ENCODE measurements around the gene KLHL7.
"Not testable (repeated sequence)": the region's sequence is repeated elsewhere in the genome, so short reads cannot be mapped to it uniquely, and the experiment has no call there.

Gene KLHL7

DNA sequence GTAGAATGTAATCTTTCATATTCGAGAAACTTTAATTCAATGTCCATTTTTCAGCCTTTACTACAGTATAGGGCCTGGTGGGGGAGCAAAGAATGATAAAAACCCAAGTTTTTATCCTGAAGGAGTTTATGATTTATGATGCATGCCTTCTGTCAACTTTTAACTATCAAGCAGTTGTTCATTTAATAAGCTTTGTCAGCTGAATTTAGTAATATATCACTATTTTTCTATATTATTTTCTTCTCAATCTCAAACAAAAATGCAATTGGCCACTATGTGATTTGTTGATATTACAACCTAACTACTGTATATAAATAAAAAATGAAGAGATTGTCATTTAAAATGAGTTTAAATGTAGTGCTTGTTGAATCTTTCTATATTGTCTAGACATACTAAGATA is 78.7 kb downstream of the KLHL7 start:
- Histone ChIP-seq H3K4me3 (ENCODE audit: low read depth in 1 of 2, low read length in 2 of 2) (no peak overlapping the region), H3K4me1 (ENCODE audit: insufficient read depth, low read length) (peaks cover 20% of the 10 kb centered on the region), H3K9ac (ENCODE audit: low read length) (no peak overlapping the region), H3K36me3 (ENCODE audit: insufficient read depth, low read length) (peaks cover 15% of the 10 kb centered on the region), H3K27ac (ENCODE audit: low read depth, low read length) (no peak overlapping the region), H3K9me3 (ENCODE audit: low read length) (no peaks in the 10 kb centered on the region), H3K27me3 (ENCODE audit: control insufficient read depth in 1 of 2, insufficient read depth in 2 of 2, low read length in 2 of 2) (no peaks in the 10 kb centered on the region)

DNA sequence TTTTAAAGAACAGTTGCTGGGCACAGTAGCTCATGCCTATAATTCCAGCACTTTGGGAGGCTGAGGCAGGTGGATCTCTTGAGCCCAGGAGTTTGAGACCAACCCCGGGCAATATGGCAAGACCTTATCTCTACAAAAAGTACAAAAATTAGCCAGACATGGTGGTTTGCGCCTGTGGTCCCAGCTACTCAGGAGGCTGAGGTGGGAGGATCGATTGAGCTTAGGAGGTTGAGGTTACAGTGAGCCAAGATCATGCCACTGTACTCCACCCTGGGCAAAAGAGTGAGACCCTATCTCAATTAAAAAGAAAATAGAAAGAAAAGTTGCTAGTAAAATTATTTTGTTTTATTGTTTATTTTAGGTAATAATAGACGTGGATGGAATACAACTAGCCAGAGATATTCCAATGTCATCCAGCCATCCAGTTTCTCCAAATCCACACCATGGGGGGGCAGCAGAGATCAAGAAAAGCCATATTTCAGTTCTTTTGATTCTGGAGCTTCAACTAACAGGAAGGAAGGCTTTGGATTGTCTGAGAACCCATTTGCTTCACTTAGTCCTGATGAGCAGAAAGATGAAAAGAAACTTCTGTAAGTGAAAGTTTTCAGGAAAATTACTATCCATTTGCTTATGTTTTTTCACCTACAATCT is 79.2 kb downstream of the KLHL7 start:
- no peaks in the 10 kb centered on the region for H3K27me3 ChIP-seq (ENCODE audit: control insufficient read depth in 1 of 2, insufficient read depth in 2 of 2, low read length in 2 of 2)
- H3K36me3 ChIP-seq (ENCODE audit: insufficient read depth, low read length): peaks cover 17% of the 10 kb centered on the region
- no peak overlapping the region for H3K4me3 ChIP-seq (ENCODE audit: low read depth in 1 of 2, low read length in 2 of 2)
- H3K27ac ChIP-seq (ENCODE audit: low read depth, low read length): no peak overlapping the region
- H3K9me3 ChIP-seq (ENCODE audit: low read length): no peaks in the 10 kb centered on the region
- peaks cover 20% of the 10 kb centered on the region for H3K4me1 ChIP-seq (ENCODE audit: insufficient read depth, low read length)
- H3K9ac ChIP-seq (ENCODE audit: low read length): no peak overlapping the region

DNA sequence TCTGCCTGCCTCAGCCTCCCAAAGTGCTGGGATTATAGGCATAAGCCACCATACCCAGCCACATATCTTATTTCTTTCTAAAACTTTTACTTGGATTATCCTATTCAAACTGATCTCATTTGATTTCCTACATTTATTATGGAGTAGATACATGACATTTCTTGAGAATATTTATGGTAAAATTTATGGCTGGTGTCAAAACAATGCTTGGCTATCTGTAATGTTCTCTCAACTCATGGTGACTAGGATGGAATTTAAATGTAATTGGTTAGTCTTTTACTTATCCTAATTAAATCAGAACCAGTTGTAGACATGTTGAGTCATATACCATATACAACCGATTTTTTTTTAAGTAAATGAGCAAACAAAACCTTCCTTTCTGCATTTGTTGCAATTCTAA is 80.4 kb downstream of the KLHL7 start:
- Histone ChIP-seq H3K9me3 (ENCODE audit: low read length) (no peaks in the 10 kb centered on the region), H3K4me3 (ENCODE audit: low read depth in 1 of 2, low read length in 2 of 2) (no peak overlapping the region), H3K27ac (ENCODE audit: low read depth, low read length) (no peak overlapping the region), H3K9ac (ENCODE audit: low read length) (no peak overlapping the region), H3K36me3 (ENCODE audit: insufficient read depth, low read length) (peaks cover 17% of the 10 kb centered on the region), H3K27me3 (ENCODE audit: control insufficient read depth in 1 of 2, insufficient read depth in 2 of 2, low read length in 2 of 2) (no peaks in the 10 kb centered on the region), H3K4me1 (ENCODE audit: insufficient read depth, low read length) (peaks cover 18% of the 10 kb centered on the region)

DNA sequence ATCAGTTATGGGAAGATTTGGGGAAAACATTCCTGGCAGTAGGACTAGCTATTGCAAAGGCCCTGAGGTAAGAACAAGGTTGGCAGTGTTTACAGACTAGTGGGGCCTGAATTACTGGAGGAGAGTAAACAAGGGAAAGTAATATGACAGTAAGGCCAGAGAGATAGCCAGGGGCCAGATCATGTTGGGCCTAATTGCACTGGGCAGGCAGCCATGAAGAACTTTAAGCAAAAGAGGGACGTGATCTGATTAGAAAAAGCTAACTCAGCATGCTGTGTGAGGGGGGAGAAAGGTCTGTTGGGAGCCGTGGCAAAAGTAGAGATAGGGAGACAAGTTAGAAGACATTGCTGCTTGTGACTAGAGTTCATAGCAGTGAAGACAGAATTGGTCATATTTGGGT is 85.4 kb downstream of the KLHL7 start:
- Histone ChIP-seq H3K9ac (ENCODE audit: low read length) (no peak overlapping the region), H3K9me3 (ENCODE audit: low read length) (no peaks in the 10 kb centered on the region), H3K27me3 (ENCODE audit: control insufficient read depth in 1 of 2, insufficient read depth in 2 of 2, low read length in 2 of 2) (no peaks in the 10 kb centered on the region), H3K4me1 (ENCODE audit: insufficient read depth, low read length) (no peaks in the 10 kb centered on the region), H3K4me3 (ENCODE audit: low read depth in 1 of 2, low read length in 2 of 2) (no peak overlapping the region), H3K36me3 (ENCODE audit: insufficient read depth, low read length) (peaks cover 14% of the 10 kb centered on the region), H3K27ac (ENCODE audit: low read depth, low read length) (no peak overlapping the region)

DNA sequence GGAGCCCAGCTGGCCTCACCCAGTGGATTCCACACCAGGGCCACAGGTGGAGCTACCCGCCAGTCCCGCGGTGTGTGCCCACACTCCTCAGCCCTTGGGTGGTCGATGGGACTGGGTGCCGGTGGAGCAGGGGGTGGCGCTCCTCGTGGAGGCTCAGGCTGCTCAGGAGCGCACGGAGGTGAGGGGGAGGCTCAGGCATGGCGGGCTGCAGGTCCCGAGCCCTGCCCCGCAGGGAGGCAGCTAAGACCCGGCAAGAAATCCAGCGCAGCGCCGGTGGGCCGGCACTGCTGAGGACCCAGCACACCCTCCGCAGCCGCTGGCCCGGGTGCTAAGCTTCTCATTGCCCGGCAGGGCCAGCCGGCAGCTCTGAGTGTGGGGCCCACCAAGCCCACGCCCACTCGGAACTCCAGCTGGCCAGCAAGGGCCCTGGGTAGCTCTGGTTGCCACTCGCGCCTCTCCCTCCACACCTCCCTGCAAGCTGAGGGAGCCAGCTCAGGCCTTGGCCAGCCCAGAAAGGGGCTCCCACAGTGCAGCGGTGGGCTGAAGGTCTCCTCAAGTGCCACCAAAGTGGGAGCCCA is 88.2 kb downstream of the KLHL7 start:
- Histone ChIP-seq H3K4me1 (ENCODE audit: insufficient read depth, low read length) (peaks cover 14% of the 10 kb centered on the region), H3K36me3 (ENCODE audit: insufficient read depth, low read length) (peaks cover 11% of the 10 kb centered on the region)
- H3K27ac ChIP-seq (ENCODE audit: low read depth, low read length); H3K9ac ChIP-seq (ENCODE audit: low read length); H3K27me3 ChIP-seq (ENCODE audit: control insufficient read depth in 1 of 2, insufficient read depth in 2 of 2, low read length in 2 of 2); H3K9me3 ChIP-seq (ENCODE audit: low read length); H3K4me3 ChIP-seq (ENCODE audit: low read depth in 1 of 2, low read length in 2 of 2): not testable (repeated sequence)

DNA sequence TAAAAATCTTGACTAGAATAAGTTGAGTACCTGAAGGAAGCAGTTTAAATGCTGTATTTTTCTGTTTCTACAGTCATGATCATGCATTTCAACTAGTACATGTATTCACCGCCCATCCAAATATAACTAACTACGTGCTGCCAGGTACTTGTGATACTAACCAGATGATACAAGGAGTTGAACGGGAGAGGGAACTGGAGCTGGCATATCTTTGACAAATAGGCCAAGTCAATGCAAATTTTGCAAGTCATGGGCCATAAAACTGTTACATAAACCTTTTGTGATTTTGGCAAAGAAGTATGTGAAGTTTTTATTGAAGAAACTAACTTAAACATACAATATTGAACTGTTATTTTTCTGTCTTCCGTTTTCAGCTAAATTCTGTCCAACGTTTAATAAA is 90.7 kb downstream of the KLHL7 start:
- H3K27me3 ChIP-seq (ENCODE audit: control insufficient read depth in 1 of 2, insufficient read depth in 2 of 2, low read length in 2 of 2): no peaks in the 10 kb centered on the region
- H3K9ac ChIP-seq (ENCODE audit: low read length): no peak overlapping the region
- no peaks in the 10 kb centered on the region for H3K9me3 ChIP-seq (ENCODE audit: low read length)
- H3K36me3 ChIP-seq (ENCODE audit: insufficient read depth, low read length): peaks cover 22% of the 10 kb centered on the region
- H3K4me3 ChIP-seq (ENCODE audit: low read depth in 1 of 2, low read length in 2 of 2): no peak overlapping the region
- no peak overlapping the region for H3K27ac ChIP-seq (ENCODE audit: low read depth, low read length)
- peaks cover 14% of the 10 kb centered on the region for H3K4me1 ChIP-seq (ENCODE audit: insufficient read depth, low read length)

DNA sequence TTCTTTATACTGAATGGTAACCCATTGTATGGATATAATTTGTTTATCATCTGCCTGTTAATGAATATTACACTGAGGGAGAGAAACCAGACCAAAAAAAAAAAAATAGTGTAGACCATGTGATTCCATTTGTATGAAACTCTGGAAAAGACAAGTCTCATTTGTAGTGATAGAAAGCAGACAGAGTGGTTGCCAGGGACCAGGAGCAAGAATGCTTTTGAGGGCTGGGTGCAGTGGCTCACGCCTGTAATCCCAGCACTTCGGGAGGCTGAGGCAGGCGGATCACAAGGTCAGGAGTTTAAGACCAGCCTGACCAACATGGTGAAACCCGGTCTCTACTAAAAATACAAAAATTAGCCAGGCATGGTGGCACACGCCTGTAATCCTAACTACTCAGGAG is 92.2 kb downstream of the KLHL7 start:
- H3K9me3 ChIP-seq (ENCODE audit: low read length); H3K4me3 ChIP-seq (ENCODE audit: low read depth in 1 of 2, low read length in 2 of 2); H3K27me3 ChIP-seq (ENCODE audit: control insufficient read depth in 1 of 2, insufficient read depth in 2 of 2, low read length in 2 of 2); H3K27ac ChIP-seq (ENCODE audit: low read depth, low read length); H3K9ac ChIP-seq (ENCODE audit: low read length): not testable (repeated sequence)
- Histone ChIP-seq H3K4me1 (ENCODE audit: insufficient read depth, low read length) (peaks cover 14% of the 10 kb centered on the region), H3K36me3 (ENCODE audit: insufficient read depth, low read length) (peaks cover 22% of the 10 kb centered on the region)

DNA sequence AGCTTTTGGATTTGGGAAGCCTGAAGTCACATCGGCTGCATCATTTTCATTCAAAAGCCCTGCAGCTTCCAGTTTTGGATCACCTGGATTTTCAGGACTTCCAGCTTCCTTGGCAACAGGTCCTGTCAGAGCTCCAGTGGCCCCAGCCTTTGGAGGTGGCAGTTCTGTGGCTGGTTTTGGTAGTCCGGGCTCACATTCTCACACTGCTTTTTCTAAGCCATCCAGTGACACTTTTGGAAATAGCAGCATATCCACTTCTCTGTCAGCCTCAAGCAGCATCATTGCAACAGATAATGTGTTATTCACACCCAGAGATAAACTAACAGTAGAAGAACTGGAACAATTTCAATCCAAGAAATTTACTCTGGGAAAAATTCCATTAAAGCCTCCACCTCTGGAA is 94.7 kb downstream of the KLHL7 start:
- no peaks in the 10 kb centered on the region for H3K27me3 ChIP-seq (ENCODE audit: control insufficient read depth in 1 of 2, insufficient read depth in 2 of 2, low read length in 2 of 2)
- H3K9ac ChIP-seq (ENCODE audit: low read length): no peak overlapping the region
- H3K9me3 ChIP-seq (ENCODE audit: low read length): no peaks in the 10 kb centered on the region
- H3K27ac ChIP-seq (ENCODE audit: low read depth, low read length): no peak overlapping the region
- peaks cover 22% of the 10 kb centered on the region for H3K36me3 ChIP-seq (ENCODE audit: insufficient read depth, low read length)
- H3K4me3 ChIP-seq (ENCODE audit: low read depth in 1 of 2, low read length in 2 of 2): no peak overlapping the region
- H3K4me1 ChIP-seq (ENCODE audit: insufficient read depth, low read length): peaks cover 14% of the 10 kb centered on the region

DNA sequence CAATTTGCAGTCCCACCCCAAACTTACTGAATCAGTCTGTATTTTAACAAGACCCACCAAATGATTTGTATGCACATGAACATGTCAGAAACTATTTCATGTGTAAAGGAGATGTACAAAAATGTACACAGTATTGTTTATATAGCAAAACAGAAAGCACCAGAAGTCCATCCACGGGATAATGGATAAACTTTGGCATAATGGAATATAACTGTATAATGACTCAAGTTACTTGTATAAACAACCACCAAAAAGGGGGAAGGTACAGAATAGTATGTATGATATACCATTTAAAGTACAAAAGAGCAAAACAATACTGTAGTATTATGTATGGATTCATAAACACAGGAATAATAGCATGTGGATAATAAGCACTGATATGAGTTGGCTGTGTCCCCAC is 98.7 kb downstream of the KLHL7 start:
- Histone ChIP-seq H3K9me3 (ENCODE audit: low read length) (no peaks in the 10 kb centered on the region), H3K27ac (ENCODE audit: low read depth, low read length) (no peak overlapping the region), H3K4me3 (ENCODE audit: low read depth in 1 of 2, low read length in 2 of 2) (no peak overlapping the region), H3K4me1 (ENCODE audit: insufficient read depth, low read length) (no peaks in the 10 kb centered on the region), H3K27me3 (ENCODE audit: control insufficient read depth in 1 of 2, insufficient read depth in 2 of 2, low read length in 2 of 2) (no peaks in the 10 kb centered on the region), H3K36me3 (ENCODE audit: insufficient read depth, low read length) (peaks cover 15% of the 10 kb centered on the region), H3K9ac (ENCODE audit: low read length) (no peak overlapping the region)

DNA sequence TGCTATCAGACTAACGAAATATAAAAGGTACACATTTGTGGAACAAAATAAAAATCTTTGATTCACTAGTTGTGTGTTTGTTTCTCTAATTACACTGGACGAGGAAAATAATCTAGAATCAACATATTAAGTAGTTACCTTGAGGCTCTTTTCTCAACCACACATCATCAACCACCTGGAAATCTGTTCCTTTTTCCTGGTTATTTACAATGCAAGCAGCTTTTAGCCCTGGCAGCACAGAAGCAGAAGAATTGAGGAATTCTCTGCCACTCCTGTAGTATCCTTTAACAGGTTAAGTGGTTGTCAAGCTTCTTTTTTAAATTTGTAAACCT is 100.0 kb downstream of the KLHL7 start:
- Histone ChIP-seq H3K9ac (ENCODE audit: low read length) (no peak overlapping the region), H3K27me3 (ENCODE audit: control insufficient read depth in 1 of 2, insufficient read depth in 2 of 2, low read length in 2 of 2) (no peaks in the 10 kb centered on the region), H3K36me3 (ENCODE audit: insufficient read depth, low read length) (peaks cover 2% of the 10 kb centered on the region), H3K4me1 (ENCODE audit: insufficient read depth, low read length) (no peaks in the 10 kb centered on the region), H3K4me3 (ENCODE audit: low read depth in 1 of 2, low read length in 2 of 2) (peak overlapping the region in 1 of 2 donors; percentile 26), H3K27ac (ENCODE audit: low read depth, low read length) (no peak overlapping the region), H3K9me3 (ENCODE audit: low read length) (no peaks in the 10 kb centered on the region)

DNA sequence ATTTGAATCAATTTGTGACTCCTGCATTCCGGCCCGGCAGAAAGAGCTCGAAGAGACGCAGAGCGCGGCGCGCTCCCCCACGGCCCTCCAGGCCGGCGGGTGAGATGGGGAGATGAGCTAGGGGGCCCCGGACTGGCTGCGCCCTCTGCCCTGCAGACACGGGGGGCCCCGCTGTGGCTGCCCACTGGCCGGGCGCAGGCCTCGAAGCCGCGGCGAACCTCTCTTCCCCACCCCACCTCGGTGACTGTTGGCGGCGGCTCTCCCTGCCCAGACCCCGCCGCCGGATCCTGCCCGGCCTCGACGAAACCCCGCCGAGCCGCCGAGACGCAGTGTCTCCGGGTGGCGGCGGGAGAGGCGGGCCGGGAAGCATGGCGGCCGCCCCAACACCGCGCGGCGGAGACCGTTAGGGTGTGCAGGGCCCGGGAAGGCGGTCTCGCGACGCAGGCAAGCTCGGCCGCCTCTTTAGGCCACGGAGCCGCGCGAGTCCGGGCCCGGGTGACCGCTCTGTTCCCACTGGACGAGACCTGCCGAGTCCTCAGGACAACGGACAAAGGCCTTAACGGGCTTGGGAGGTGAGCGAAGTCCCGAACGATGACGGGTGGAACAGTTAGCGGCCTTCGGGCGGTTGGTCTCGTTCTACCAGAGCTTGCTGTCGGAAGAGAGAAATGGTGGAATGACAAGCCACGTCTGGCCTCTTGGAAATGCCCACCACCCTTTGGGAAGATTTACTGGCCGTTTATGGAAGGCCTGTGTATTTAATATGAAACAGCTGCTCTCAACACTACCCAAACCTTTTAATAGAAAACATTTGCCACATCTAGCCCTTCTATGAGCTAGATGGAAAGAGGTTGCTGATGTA is 100.6 kb downstream of the KLHL7 start:
- no peak overlapping the region for H3K27ac ChIP-seq (ENCODE audit: low read depth, low read length)
- no peaks in the 10 kb centered on the region for H3K9me3 ChIP-seq (ENCODE audit: low read length)
- no peaks in the 10 kb centered on the region for H3K4me1 ChIP-seq (ENCODE audit: insufficient read depth, low read length)
- H3K36me3 ChIP-seq (ENCODE audit: insufficient read depth, low read length): no peaks in the 10 kb centered on the region
- no peak overlapping the region for H3K9ac ChIP-seq (ENCODE audit: low read length)
- peak overlapping the region in 1 of 2 donors; percentile 26 for H3K4me3 ChIP-seq (ENCODE audit: low read depth in 1 of 2, low read length in 2 of 2)
- no peaks in the 10 kb centered on the region for H3K27me3 ChIP-seq (ENCODE audit: control insufficient read depth in 1 of 2, insufficient read depth in 2 of 2, low read length in 2 of 2)
